HG03521 (cell line): ENCODE data around the gene STAMBP.

Experiments
- ATAC-seq: cut with Tn5 transposase; IDR thresholded peaks from one replicate; pipeline ENCODE4 v1.9.1; 2021; ENCODE audit warnings: mild to moderate bottlenecking, moderate library complexity; ENCODE audit not compliant: unreplicated experiment

The STAMBP gene

DNA sequence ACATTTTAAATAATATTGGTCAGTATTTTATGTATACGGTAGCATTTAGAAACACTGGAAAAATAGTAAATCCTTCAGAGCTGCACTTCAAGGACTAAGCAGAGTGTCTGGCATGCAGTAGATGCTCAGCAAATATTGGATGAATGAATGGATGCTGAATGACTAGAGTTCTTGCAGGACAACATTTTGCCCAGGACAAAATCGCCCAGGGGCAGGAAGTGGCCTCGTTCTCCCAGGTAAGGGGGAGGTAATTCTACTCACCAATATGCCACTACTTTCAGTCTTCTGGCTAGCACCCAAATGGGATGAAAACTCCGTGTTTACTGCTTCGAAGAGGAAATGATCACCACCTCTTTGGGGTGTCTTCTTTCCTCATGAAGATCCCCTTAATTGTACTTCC is 93.9 kb downstream of the STAMBP start:
- ATAC-seq, result no peak
